Glutamatergic neuron (in vitro differentiated cells): Measurements from ENCODE around the gene TMEM132E. TPM values are rescaled to one million over a fixed set of nuclear protein-coding genes. Genes with fewer than 3 reads are reported as not detected.

ENCODE experiments used
- DNase-seq: peaks from one replicate; pipeline ENCODE4 v3.0.0; 2022
- H3K27ac Mint-ChIP-seq: one replicate; pipeline ENCODE4 v1.8.0; 2020; ENCODE audit warnings: mild to moderate bottlenecking, mixed read lengths, inconsistent platforms; ENCODE audit not compliant: unreplicated experiment
- H3K27me3 Mint-ChIP-seq: one replicate; pipeline ENCODE4 v1.8.0; 2020; ENCODE audit warnings: mild to moderate bottlenecking, moderate library complexity, mixed read lengths, inconsistent platforms; ENCODE audit not compliant: unreplicated experiment
- H3K36me3 Mint-ChIP-seq: one replicate; pipeline ENCODE4 v1.8.0; 2020; ENCODE audit warnings: mild to moderate bottlenecking, mixed read lengths, inconsistent platforms; ENCODE audit not compliant: unreplicated experiment
- H3K4me1 Mint-ChIP-seq: one replicate; pipeline ENCODE4 v1.8.0; 2020; ENCODE audit warnings: mild to moderate bottlenecking, low read depth, mixed read lengths, inconsistent platforms; ENCODE audit not compliant: unreplicated experiment
- H3K4me3 Mint-ChIP-seq: one replicate; pipeline ENCODE4 v1.8.0; 2020; ENCODE audit warnings: mild to moderate bottlenecking, mixed read lengths, inconsistent platforms; ENCODE audit not compliant: unreplicated experiment
- H3K9me3 Mint-ChIP-seq: one replicate; pipeline ENCODE4 v1.8.0; 2020; ENCODE audit warnings: mild to moderate bottlenecking, moderate library complexity, mixed read lengths, inconsistent platforms; ENCODE audit not compliant: unreplicated experiment
- CTCF ChIP-seq: fragments of 200-600 bp; sonication (generic); IDR thresholded peaks from one replicate; pipeline ENCODE4 v1.5.0; 2021; ENCODE audit not compliant: partially characterized antibody, unreplicated experiment
- total RNA-seq: library from RNA; stranded (reverse); fragmentation: NEBNext Ultra II Directional; extraction: Animal tissue kit (Norgen Biotek cat#: 25700); gene quantifications from one replicate; pipeline ENCODE4 v1.2.1, GENCODE V29; 2021; ENCODE audit not compliant: unreplicated experiment

TMEM132E gene
- total RNA-seq, 1 donor from 2014 or later = 93.6 TPM

GRCh38 chr17:34628879-34629278 lies 49.5 kb downstream of the TMEM132E start:
- DNase-seq = no peak
- peaks cover 21% of the 10 kb centered on the region for H3K27me3 Mint-ChIP-seq
- peaks cover 29% of the 10 kb centered on the region for H3K4me1 Mint-ChIP-seq
- H3K9me3 Mint-ChIP-seq = peaks cover 19% of the 10 kb centered on the region
- no peaks in the 10 kb centered on the region for H3K36me3 Mint-ChIP-seq
- no peak overlapping the region for H3K4me3 Mint-ChIP-seq
- no peak overlapping the region for H3K27ac Mint-ChIP-seq
- no peak for TF ChIP-seq CTCF

- H3K4me1 Mint-ChIP-seq = peaks cover 8% of the 10 kb centered on the region
- peaks cover 6% of the 10 kb centered on the region for H3K27me3 Mint-ChIP-seq
- no peak overlapping the region for H3K4me3 Mint-ChIP-seq
- peaks cover 7% of the 10 kb centered on the region for H3K9me3 Mint-ChIP-seq
- H3K36me3 Mint-ChIP-seq = peaks cover 4% of the 10 kb centered on the region
- no peak for TF ChIP-seq CTCF
- no peak overlapping the region for H3K27ac Mint-ChIP-seq
- no peak for DNase-seq
These were observed 54.0 kb downstream of the TMEM132E start for GRCh38 chr17:34633351-34633750.

GRCh38 chr17:34633760-34634159 lies 54.4 kb downstream of the TMEM132E start:
- Mint-ChIP-seq H3K36me3 (peaks cover 4% of the 10 kb centered on the region), H3K27me3 (peaks cover 8% of the 10 kb centered on the region), H3K9me3 (peaks cover 7% of the 10 kb centered on the region), H3K4me1 (peaks cover 8% of the 10 kb centered on the region), H3K4me3 (no peak overlapping the region), H3K27ac (no peak overlapping the region)
- no peak for TF ChIP-seq CTCF
- DNase-seq = no peak

GRCh38 chr17:34634551-34635160 lies 55.3 kb downstream of the TMEM132E start:
- H3K4me1 Mint-ChIP-seq = peaks cover 10% of the 10 kb centered on the region
- peaks cover 8% of the 10 kb centered on the region for H3K27me3 Mint-ChIP-seq
- DNase-seq = no peak
- TF ChIP-seq CTCF = no peak
- peaks cover 4% of the 10 kb centered on the region for H3K36me3 Mint-ChIP-seq
- H3K9me3 Mint-ChIP-seq = peaks cover 6% of the 10 kb centered on the region
- H3K27ac Mint-ChIP-seq = no peak overlapping the region
- H3K4me3 Mint-ChIP-seq = no peak overlapping the region

- Mint-ChIP-seq H3K4me3 (no peak overlapping the region), H3K9me3 (peaks cover 8% of the 10 kb centered on the region), H3K27ac (no peak overlapping the region), H3K4me1 (peaks cover 12% of the 10 kb centered on the region), H3K36me3 (peaks cover 4% of the 10 kb centered on the region), H3K27me3 (peaks cover 12% of the 10 kb centered on the region)
- TF ChIP-seq CTCF = no peak
- DNase-seq = no peak
These were observed 56.5 kb downstream of the TMEM132E start for GRCh38 chr17:34635876-34636275.
